GM11168 (cell line): ENCODE results near the gene ZFAND2A.
"Not testable (repeated sequence)": the region's sequence is repeated elsewhere in the genome, so short reads cannot be mapped to it uniquely, and the experiment has no call there.

Experiments
- in situ Hi-C: fragments of 300-500 bp; cut with MboI; formaldehyde crosslinking; loops from one replicate; pipeline ENCODE4 v1.12.0; 2022; ENCODE audit warnings: low sequenced_read_pairs; ENCODE audit not compliant: unreplicated experiment

The ZFAND2A gene

DNA sequence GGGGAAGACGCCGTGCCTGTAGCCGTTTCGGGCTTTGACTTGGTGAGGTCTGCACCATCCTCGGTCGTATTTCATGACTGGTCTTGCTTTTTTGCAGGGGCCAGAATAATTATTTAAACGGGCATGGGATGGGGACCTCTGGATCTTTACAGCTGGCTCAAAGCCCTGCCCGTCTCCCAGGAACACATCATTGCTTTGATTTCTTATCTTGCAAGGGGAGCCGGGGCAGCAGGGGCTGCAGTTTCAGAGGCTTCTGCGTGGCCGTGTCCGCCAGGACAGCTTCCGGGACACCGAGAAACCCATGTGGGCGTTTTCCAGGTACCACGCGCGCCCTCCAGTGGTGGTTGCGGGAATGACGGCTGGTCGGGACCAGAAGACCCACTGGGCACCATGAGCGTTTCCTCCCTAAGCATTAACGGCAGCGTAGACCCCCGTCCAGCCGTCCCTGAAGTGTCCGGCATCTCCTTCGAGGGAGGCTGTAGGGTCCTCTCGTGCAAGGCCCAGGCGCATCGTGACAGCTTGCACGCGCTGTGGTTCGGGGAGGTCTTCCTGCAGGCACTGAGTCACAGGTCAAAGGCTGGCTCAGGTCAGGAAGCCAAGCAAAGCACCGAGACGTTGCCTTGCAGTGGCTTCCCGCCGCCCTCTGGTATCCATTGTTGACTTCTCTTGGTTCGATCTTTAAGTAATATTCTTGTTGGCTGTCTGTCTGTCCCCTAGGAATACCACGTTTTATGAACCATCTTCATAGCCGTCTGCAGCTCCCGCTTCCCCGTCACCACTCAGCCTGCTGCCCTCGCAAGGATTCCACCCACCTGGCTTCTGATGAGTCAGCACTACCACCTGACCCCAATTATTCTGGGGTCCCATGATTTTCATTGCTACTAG, 16.2 kb upstream of the ZFAND2A start:
- in situ Hi-C loops: no loop called here

DNA sequence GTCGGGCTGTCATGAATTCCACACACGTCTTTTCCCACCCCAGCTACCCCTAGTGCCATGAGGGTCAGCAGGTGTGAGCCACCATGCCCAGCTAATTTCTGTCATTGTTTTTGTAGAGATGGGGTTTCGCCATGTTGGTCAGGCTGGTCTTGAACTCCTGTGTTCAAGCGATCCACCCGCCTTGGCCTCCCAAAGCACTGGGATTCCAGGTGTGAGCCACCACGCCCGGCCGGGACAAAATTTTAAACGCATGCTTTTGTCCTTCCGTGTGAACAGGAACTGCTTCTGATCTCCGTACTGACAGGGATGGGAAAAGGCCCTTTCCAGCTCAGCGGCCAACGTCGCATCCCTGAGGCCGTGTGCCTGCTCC, 15.6 kb upstream of the ZFAND2A start:
- in situ Hi-C loops: no loop called here

DNA sequence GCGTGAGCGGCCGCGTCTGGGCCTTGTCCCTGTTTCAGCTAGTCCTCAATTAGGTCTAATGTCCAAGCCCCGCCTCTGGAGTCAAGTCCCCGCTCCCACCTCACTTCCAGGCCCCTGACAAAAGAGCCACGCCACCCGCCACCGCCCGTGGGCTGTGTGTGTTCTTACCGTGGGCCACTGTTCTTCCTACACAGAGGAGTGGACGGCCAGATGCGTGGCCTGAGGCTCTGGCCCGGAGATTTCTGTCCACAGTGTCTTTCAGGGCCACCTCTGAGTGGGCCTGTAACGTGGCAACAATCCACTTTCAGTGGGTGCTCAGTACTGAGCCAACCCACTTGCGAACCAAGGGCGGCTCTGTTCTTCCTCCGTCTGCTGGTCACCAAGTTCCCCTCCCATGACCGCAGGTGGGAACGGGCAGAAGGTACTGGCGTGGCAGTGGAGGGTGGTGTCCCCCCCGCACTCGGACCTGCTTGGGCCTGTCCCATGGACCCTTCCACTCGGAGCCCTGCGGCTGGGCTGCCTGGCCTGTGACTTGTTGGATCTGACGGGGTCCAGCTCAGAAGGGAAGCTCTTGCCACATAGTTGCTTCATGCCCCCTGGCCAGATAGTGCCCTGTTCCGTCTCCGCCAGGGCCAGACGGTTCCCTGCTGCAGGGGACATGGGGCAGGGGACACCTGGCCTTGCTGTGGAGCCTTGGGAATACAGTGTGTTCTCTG, 15.0 kb upstream of the ZFAND2A start:
- in situ Hi-C loops: no loop called here

DNA sequence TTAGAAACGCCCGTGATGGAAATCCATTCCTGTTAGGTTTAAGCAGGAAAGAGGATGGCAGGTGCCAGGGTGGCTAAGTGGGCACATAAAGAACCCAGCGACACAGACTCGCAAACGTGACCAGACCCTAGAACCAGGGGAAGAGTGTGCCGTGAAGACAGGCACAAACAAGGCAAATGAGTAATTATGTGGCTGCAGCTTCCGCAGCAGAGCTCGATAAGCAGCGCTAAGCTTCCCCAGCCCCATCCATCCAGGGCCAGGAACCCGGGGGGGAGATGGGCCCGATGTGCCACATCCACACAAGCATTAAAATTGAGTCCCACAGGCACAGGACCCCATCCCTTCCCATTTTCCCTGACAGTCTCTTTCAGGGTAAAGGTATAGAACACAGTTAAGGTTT, 14.0 kb upstream of the ZFAND2A start:
- in situ Hi-C loops: no loop called here

DNA sequence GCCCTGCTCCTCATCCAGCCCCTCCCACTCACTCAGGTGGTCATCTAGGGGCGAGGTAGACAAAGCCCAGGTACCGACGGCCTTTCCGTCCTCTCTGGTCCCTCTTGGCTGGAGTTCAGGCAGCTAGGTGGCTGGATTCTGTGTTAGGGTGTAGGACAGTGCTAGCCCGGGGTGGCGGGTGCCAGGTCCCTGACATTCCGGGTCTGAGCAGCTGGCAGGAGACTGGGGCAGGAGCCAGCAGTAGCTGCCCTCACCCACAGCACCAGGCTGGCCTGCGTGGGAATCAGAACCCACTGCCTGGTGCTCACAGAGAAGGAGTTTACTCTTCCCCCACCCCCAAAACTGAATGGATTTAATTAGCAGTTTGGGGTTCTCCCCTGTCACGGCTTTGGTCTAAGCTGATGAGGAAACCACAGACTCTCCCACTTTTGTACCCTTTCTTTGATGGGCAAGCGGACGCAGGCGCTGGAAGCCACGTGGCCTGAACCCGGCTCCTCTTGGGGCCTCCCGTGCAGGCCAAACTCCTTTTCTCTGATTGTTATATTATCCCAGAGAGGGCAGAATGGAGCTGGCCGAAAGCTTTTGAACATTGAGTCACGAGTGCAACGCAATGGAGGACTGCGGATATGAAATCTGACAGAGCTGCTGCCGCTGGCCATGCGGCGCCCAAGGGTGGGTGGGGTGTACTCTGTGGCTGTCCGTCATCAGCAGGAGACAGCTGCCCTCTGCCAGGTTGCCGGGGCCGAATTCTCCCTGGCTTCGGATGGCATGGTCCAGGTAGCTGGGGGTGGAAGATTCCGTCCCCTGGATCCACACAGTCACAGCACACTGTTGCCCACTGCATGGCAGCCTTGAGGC, 12.9 kb upstream of the ZFAND2A start:
- in situ Hi-C loops: no loop called here

DNA sequence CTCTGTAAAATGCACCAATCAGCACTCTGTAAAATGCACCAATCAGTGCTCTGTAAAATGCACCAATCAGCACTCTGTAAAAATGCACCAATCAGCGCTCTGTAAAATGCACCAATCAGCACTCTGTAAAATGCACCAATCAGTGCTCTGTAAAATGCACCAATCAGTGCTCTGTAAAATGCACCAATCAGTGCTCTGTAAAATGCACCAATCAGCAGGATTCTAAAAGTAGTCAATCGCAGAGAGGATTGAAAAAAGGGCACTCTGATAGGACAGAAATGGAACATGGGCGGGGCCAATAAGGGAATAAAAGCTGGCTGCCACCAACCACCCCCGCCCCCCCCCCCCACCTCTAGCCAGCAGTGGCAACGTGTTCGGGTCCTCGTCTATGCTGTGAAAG, 11.5 kb upstream of the ZFAND2A start:
- in situ Hi-C loops: not testable (repeated sequence)

DNA sequence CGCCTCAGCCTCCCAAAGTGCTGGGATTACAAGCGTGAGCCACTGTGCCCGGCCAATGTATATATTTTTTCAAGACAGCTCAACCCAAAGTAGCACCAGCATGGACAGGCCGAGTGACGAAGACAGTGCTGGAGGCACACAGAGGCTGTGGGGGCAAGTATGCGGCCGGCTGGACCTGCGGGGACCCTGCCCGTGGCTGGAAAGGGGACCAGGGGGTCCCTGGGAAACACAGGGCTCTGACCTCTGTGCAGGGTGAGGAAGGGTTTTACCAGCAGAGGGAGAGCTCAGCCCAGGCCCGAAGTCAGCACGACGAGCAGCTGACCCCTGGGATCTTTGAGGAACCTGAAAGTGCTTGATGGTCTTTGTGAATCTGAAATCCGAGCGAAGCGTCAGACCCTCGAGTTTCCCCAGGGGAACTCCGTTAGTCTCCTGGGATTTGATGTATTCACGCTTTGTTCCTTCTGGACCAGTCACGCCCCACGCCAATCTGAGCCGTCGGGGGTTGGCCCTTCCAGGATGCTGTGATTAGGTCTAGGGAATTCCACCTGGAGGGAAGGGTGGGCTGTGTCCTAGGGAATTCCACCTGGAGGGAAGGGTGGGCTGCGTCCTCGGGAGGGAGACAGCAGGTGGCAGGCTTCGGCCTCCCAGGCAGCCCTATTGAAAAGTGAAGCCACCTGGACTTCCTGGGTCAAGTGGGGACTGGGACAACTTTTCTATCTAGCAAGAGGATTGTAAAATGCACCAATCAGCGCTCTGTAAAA, 10.9 kb upstream of the ZFAND2A start:
- in situ Hi-C loops: no loop called here

DNA sequence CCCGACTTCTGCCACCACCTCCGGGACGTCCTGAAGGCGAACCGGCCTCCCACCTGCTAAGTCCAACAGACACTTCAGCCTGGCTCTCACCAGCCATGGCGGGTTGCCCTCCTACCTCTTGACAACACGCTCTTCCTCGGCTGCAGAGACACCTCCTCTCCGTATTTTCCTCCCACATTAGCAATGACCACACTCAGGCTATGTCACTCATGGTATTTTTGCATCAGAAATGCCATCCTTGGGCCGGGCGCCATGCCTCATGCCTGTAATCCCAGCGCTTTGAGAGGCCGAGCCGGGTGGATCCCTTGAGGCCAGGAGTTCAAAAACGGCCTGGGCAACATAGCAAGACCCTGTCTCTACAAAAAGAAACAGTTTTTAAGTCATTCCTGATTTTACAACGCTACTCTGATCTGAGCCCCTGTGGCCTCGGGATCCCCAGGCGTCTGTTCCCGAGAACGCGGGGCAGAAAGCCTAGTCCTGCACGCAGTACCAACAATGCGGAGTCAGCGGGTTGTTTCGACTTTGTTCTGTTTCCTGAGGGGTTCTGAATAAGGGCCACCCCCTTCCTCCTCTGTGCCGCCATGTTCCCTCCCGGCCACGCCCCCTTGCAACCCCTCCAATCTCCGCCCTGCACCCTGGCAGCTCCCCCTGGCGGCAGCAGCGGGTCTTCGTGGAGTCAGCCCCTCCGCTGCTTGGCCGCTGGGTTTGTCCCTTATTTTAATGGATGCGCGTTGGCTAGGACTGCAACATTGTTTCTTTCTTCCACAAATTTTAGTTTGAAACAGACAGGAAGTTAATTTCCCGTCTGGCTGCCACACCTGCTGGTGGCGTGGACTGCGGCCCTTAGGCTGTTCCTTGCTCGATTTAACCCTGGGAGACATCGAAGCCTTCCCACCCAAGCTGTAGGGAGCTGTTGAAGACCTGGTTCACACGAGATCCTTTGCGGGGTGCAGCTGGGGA, 9.7 kb upstream of the ZFAND2A start:
- in situ Hi-C loops: loop anchor here (10.0 kb wide), 1 partner anchor 195 kb away; the partner anchor contains the start of gene COX19

DNA sequence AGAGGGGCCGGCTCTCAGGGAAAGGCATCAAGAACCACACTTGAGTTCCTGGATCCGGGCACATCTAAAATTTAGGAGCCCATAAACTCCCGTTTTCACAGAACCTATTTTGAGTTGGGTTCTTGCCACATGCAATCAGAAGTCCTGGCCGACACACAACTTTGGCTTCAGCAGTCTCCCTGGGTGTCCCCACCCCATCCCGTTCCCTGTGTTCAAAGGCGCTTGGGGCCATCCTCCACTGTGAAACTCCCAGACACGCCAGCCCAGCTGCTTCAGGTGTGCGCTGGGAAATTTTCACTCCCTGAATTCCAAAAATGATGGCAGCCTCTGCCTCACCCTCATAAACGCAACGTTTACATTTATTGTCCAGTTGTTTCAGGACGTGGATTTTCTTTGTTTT, 8.4 kb upstream of the ZFAND2A start:
- in situ Hi-C loops: loop anchor here (10.0 kb wide), 1 partner anchor 194 kb away; the partner anchor contains the start of gene COX19

DNA sequence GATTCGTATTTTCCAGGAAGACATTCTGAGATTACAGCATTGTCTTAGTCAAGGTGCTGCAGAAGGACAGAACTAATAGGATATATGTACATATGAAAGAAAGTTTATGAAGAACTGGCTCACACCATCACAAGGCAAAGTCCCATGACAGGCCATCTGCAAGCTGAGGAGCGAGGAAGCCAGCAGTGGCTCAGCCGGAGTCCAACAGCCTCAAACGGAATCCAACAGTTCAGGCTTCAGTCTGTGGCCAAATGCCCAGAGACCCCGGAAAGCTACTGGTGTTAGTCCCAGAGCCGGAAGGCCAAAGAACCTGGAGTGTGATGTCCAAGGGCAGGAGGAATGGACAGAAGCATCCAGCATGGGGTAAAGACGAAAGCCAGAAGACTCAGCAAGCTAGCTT, 4.4 kb upstream of the ZFAND2A start:
- in situ Hi-C loops: loop anchor here (10.0 kb wide), 1 partner anchor 190 kb away; the partner anchor contains the start of gene COX19

DNA sequence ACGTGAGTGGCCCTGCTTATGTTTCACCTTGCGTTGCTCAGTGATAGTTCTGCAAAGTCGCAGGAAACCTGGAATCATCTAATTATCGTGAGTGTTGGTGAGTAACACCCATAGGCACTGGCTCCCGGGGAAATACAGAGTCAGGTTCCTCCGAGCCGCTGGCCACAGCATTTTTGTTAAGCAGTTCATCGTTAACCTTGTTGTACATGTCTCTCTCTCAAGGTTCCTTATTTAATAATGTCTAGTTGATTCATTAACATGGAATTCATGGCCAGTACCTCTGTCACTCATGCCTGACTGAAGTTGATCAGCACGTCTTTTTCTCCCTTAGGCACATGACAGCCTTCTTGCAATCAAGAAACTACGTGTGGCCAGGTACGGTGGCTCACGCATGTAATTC, 3.1 kb upstream of the ZFAND2A start:
- in situ Hi-C loops: loop anchor here (10.0 kb wide), 1 partner anchor 188 kb away; the partner anchor contains the start of gene COX19

DNA sequence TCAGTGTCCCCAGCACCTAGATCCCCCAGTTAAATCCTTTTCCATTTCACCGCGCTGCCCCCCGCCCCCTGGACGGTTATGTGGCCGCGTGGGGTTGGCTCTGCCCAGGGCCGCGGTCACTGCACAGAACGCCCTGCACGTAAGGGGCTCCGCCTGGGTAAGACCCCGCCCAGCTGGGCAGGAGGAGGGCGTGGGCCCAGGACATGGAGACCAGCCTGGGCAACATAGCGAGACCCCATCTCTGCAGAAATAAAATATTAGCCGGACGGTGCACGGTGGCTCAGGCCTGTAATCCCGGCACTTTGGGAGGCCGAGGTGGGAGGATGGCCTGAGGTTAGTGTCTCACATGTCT, 650 bp upstream of the ZFAND2A start:
- in situ Hi-C loops: loop anchor here (10.0 kb wide), 1 partner anchor 186 kb away; the partner anchor contains the start of gene COX19

DNA sequence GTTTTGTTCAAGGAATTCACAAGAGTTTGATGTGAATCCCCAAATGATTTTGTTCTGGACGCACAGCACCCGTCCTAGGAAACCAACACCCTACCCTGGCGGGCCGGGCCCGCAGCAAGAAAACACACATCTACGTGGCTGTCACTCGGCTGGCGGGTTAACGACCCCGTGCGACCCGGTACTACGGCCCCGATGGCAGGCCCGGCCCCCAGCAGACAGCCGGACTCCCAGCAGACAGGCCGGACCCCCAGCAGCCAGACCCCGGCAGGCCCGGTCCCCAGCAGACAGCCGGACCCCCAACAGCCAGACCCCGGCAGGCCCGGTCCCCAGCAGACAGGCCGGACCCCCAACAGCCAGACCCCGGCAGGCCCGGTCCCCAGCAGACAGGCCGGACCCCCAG, 765 bp downstream of the ZFAND2A start:
- in situ Hi-C loops: not testable (repeated sequence)

DNA sequence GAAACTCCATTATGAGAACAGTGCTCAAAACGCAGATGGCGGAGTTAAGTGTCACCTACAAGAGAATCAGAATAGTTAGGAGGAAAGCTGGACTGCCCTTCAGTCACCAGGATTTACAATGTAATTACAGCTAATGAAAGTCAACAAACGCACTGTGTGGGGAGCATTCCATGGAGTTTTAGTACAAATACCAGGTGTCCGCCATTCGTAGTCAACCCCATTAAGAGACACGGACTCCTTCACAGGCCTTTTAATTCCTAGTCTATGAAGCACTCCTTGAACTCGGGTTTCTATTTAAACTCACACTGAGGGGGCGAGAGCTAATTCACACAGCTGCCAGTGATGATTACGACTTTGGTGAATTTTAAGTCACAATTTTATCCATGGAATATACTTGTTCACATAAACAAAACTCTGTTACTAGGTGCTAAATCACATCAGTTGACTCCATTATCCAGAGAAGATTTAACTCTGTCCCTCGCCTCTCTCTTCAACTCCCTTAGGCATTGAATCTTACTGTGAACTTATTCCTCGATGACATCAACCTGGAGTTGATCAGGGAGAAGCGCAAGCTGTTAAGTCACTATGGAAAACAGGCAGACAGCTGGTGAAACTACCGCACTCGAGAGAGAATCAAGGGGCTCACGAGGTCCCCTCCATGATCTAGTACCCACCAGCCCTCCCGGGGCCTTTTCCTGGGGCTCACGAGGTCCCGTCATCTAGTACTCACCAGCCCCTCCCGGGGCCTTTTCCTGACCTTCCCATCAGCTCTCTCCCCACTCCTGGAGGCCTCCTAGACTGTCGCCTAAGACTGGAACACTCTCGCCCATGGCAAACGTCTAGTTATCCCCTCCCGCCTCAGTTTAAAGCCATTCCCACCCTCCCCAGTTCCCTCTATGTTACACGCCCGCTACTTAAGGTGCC, 1.5 kb downstream of the ZFAND2A start:
- in situ Hi-C loops: no loop called here

DNA sequence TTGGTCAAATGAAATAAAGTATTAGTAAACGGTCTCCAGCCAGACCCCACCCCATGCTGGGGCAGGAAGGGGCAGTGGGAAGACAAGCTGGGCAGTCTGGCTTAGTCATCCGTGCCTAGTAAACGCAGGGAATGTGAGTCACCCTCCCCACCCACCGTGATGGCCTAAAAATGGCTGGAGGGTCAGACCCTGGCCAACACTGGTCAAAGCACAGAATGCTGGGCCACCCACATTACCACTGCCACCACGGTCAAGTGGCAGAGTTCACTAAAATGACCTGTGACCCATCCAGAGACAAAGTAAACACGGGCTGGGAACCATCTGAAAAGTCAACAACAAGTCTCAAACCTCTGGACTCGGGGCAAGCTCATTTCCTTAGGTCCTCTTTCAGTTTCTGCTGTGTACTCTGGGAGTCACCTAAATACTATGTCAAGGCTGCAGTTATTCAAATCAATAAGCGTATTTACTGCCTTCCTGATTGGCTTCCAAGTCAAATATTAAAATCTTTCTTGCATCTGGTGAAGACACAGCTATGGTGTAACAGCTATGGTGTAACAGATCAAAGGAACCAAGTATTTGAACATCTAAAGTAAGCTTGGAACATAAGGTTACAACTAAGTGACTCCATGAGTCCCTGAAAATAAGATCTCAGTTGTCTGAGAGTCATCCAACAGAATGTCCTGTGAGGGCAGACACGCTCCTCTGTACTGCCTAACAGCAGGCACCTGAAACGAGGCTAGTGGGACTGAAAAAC, 3.0 kb downstream of the ZFAND2A start:
- in situ Hi-C loops: no loop called here

DNA sequence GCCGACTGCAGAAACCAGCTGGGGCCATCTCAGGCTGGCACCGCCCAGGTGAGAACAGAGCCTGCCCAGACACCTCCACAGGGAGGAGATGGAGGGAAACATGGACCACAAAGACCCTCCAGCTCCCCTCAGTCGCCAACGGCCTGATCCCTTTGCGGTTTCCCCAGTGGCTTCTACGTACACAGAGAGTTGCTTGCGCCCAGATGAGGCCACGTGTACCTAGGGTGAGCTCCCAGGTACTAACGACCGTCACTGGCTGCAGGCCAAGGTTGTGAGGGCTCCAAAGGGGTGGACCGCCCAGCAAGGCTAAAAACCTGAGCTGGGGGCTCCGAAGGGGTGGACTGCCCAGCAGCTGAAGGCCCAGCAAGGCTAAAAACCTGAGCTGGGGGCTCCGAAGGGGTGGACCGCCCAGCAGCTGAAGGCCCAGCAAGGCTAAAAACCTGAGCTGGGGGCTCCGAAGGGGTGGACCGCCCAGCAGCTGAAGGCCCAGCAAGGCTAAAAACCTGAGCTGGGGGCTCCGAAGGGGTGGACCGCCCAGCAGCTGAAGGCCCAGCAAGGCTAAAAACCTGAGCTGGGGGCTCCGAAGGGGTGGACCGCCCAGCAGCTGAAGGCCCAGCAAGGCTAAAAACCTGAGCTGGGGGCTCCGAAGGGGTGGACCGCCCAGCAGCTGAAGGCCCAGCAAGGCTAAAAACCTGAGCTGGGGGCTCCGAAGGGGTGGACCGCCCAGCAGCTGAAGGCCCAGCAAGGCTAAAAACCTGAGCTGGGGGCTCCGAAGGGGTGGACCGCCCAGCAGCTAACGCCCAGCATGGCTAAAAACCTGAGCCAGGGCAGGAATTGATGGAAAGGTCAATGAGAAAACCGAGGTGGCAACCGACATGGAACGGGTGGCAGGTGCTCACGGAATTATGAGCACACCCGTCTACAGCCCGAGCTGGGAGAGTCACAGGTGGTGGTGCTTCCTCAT, 3.9 kb downstream of the ZFAND2A start:
- in situ Hi-C loops: not testable (repeated sequence)
